WERI-Rb-1 (cell line): ENCODE measurements around the gene SYNE2.
A peak's percentile ranks its signal among the peaks of the same experiment; 100 is the strongest.

Experiments
- DNase-seq: peaks from one replicate; pipeline ENCODE4 v3.0.0-alpha.2; 2020
- H3K27ac ChIP-seq: fragments of 250-450 bp; sonication (Bioruptor Pico); 2 replicates; pipeline ENCODE4 v1.5.1; 2020; ENCODE audit warnings: mild to moderate bottlenecking, moderate library complexity
- H3K27me3 ChIP-seq: fragments of 250-450 bp; sonication (Bioruptor Pico); 2 replicates; pipeline ENCODE4 v1.5.1; 2021; ENCODE audit warnings: mild to moderate bottlenecking, low read depth, moderate library complexity; ENCODE audit not compliant: insufficient read depth, severe bottlenecking
- H3K36me3 ChIP-seq: fragments of 250-450 bp; sonication (Bioruptor Pico); 2 replicates; pipeline ENCODE4 v1.5.1; 2020; ENCODE audit warnings: mild to moderate bottlenecking, moderate library complexity
- H3K4me3 ChIP-seq: 2 replicates; pipeline ENCODE4 v1.5.1; 2011; ENCODE audit warnings: low read depth, mild to moderate bottlenecking, control low read depth, low read length
- H3K9me3 ChIP-seq: fragments of 250-450 bp; sonication (Bioruptor Pico); 2 replicates; pipeline ENCODE4 v1.5.1; 2021; ENCODE audit warnings: mild to moderate bottlenecking, moderate library complexity; ENCODE audit not compliant: severe bottlenecking
- CTCF ChIP-seq: IDR thresholded peaks from 2 replicates; pipeline ENCODE4 v1.5.1; 2011; ENCODE audit warnings: low read depth, mild to moderate bottlenecking, control low read depth, inconsistent platforms, low read length

The SYNE2 gene

GRCh38 chr14:63951429-63951828, 98.6 kb downstream of the SYNE2 start:
- H3K9me3 ChIP-seq = no peaks in the 10 kb centered on the region
- no peaks in the 10 kb centered on the region for H3K27me3 ChIP-seq
- no peak for DNase-seq
- H3K36me3 ChIP-seq = peaks cover 59% of the 10 kb centered on the region
- TF ChIP-seq CTCF = no peak
- no peak overlapping the region for H3K27ac ChIP-seq
- no peak overlapping the region for H3K4me3 ChIP-seq

- H3K9me3 ChIP-seq = no peaks in the 10 kb centered on the region
- no peak overlapping the region for H3K4me3 ChIP-seq
- no peaks in the 10 kb centered on the region for H3K27me3 ChIP-seq
- peaks cover 59% of the 10 kb centered on the region for H3K36me3 ChIP-seq
- TF ChIP-seq CTCF = no peak
- H3K27ac ChIP-seq = no peak overlapping the region
- no peak for DNase-seq
These were observed 99.5 kb downstream of the SYNE2 start for GRCh38 chr14:63952053-63952932.

- no peaks in the 10 kb centered on the region for H3K9me3 ChIP-seq
- no peaks in the 10 kb centered on the region for H3K27me3 ChIP-seq
- no peak overlapping the region for H3K27ac ChIP-seq
- no peak overlapping the region for H3K4me3 ChIP-seq
- TF ChIP-seq CTCF = no peak
- H3K36me3 ChIP-seq = peaks cover 59% of the 10 kb centered on the region
- peak; percentile 34 for DNase-seq
These were observed 100.2 kb downstream of the SYNE2 start for GRCh38 chr14:63952933-63953437.

GRCh38 chr14:63956326-63956725, 103.5 kb downstream of the SYNE2 start:
- no peak overlapping the region for H3K27ac ChIP-seq
- no peaks in the 10 kb centered on the region for H3K27me3 ChIP-seq
- no peaks in the 10 kb centered on the region for H3K9me3 ChIP-seq
- no peak overlapping the region for H3K4me3 ChIP-seq
- H3K36me3 ChIP-seq = peaks cover 39% of the 10 kb centered on the region
- DNase-seq = peak; percentile 14
- no peak for TF ChIP-seq CTCF

- Histone ChIP-seq H3K4me3 (no peak overlapping the region), H3K27me3 (no peaks in the 10 kb centered on the region), H3K9me3 (no peaks in the 10 kb centered on the region), H3K27ac (no peak overlapping the region), H3K36me3 (peaks cover 13% of the 10 kb centered on the region)
- DNase-seq = no peak
- no peak for TF ChIP-seq CTCF
These were observed 108.2 kb downstream of the SYNE2 start for GRCh38 chr14:63960926-63961567.
